ENCODE measurements around the gene LRRC4C. TPM values are rescaled to one million over a fixed set of nuclear protein-coding genes. Genes with fewer than 3 reads are reported as not detected.

Gene LRRC4C
- total and polyA plus RNA-seq, 7 donors = 0.98 to 5.4 (median 3.0) TPM; not detected in 1

DNA sequence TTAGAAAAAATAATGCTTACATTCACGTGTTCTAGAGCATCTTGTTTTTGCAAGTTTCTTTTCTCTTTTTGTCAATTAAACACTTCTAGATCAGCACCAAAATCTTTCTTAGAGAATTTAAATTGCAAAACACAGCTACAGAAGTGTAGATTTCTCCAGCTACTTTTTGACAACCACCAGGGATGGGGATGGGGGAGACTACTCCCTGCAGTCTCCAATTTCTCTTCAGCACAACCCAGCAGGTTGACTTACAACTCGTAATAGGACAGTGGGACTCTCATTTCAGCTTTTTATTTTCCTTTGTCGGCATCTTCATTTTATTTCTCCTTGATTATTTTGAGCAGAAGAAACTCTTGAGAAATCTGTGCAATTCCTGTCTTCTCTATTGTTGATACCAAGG, 441.2 kb downstream of the LRRC4C start:
- TF ChIP-seq EP300 (IDR thresholded peaks at IDR 0.05) (no peak), POLR2AphosphoS5 (IDR thresholded peaks at IDR 0.05) (no peak), POLR2A (IDR thresholded peaks at IDR 0.05) (no peak)
- TF ChIP-seq, protein P1, sequence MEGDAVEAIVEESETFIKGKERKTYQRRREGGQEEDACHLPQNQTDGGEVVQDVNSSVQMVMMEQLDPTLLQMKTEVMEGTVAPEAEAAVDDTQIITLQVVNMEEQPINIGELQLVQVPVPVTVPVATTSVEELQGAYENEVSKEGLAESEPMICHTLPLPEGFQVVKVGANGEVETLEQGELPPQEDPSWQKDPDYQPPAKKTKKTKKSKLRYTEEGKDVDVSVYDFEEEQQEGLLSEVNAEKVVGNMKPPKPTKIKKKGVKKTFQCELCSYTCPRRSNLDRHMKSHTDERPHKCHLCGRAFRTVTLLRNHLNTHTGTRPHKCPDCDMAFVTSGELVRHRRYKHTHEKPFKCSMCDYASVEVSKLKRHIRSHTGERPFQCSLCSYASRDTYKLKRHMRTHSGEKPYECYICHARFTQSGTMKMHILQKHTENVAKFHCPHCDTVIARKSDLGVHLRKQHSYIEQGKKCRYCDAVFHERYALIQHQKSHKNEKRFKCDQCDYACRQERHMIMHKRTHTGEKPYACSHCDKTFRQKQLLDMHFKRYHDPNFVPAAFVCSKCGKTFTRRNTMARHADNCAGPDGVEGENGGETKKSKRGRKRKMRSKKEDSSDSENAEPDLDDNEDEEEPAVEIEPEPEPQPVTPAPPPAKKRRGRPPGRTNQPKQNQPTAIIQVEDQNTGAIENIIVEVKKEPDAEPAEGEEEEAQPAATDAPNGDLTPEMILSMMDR (IDR thresholded peaks at IDR 0.05) = no peak
- no peaks in the 10 kb centered on the region for H3K4me1 ChIP-seq
- intact Hi-C loops (cut with DNase I) = no loop called here
- H3K36me3 ChIP-seq = no peaks in the 10 kb centered on the region
- H3K4me3 ChIP-seq = no peak overlapping the region
- no peaks in the 10 kb centered on the region for H3K9me3 ChIP-seq
- no peaks in the 10 kb centered on the region for H3K27me3 ChIP-seq
- WGBS, 2 donors = 36 to 40% methylated on average over 3 of the region's 3 CpGs
- H3K27ac ChIP-seq = no peak overlapping the region
- no peak for DNase-seq

DNA sequence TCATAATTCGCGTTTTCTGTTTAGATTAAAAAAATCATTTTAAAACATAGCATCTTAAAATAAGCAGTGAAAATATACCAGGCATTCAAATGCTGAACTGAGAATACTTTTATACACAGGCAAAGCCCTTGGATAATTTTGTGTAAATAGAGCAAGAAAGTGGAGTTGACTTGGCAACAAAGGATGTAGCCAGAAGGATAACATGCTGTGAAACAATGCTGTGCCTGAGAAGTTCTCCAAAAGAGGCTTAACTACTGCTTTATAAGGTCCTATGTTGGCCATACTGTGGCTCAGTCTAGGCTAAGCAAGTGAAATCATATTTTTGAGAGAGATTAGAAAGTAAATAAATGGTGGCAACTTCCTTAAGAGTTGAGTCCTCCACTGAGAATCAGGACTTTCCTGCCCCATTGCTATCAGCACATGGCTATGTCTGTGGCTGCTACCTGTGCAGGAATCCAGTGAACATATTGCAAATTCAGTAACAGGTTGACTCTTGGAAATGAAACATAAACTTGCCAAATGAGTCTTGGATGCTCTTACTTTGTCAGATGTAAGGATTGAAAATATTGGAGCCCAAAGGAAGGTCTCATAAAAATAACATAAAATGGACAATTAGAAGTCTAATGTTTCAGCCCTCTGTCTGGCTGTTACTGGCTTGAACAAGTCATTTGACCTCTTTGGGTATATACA, 448.9 kb downstream of the LRRC4C start:
- no peak overlapping the region for H3K27ac ChIP-seq
- H3K36me3 ChIP-seq = no peaks in the 10 kb centered on the region
- no peaks in the 10 kb centered on the region for H3K9me3 ChIP-seq
- intact Hi-C loops (cut with DNase I) = no loop called here
- 67 to 74% methylated on average over 2 of the region's 2 CpGs for WGBS, 2 donors
- no peak for DNase-seq
- no peaks in the 10 kb centered on the region for H3K27me3 ChIP-seq
- no peak overlapping the region for H3K4me3 ChIP-seq
- TF ChIP-seq, protein P1 (IDR thresholded peaks at IDR 0.05) = no peak
- no peak for TF ChIP-seq POLR2AphosphoS5 (IDR thresholded peaks at IDR 0.05)
- TF ChIP-seq EP300 (IDR thresholded peaks at IDR 0.05) = no peak
- no peak for TF ChIP-seq POLR2A (IDR thresholded peaks at IDR 0.05)
- H3K4me1 ChIP-seq = no peaks in the 10 kb centered on the region

DNA sequence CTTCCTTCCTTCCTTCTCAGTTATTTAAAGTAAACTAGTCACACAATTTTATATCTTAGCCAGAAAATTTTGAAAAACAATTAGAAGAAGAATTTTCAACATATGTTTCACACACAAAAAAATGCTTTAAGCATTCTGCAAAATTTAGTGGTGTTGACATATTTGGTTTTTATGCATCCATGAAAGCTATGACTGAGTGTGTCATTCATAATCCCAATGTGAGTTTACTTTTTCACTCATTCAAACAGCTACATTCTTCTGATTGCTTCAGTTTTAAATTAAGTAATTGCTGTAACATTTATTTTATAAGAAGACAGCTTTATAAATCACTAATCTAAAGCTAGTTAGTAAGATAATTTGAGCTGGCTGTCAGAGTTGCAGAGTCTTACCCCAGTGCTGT, 453.5 kb downstream of the LRRC4C start:
- intact Hi-C loops (cut with DNase I) = no loop called here
- no peaks in the 10 kb centered on the region for H3K36me3 ChIP-seq
- no peaks in the 10 kb centered on the region for H3K4me1 ChIP-seq
- no peaks in the 10 kb centered on the region for H3K27me3 ChIP-seq
- H3K27ac ChIP-seq = no peak overlapping the region
- H3K4me3 ChIP-seq = no peak overlapping the region
- DNase-seq = no peak
- no peak for TF ChIP-seq EP300 (IDR thresholded peaks at IDR 0.05)
- TF ChIP-seq, protein P1 (IDR thresholded peaks at IDR 0.05) = no peak
- TF ChIP-seq POLR2A (IDR thresholded peaks at IDR 0.05) = no peak
- no peak for TF ChIP-seq POLR2AphosphoS5 (IDR thresholded peaks at IDR 0.05)
- no peaks in the 10 kb centered on the region for H3K9me3 ChIP-seq

DNA sequence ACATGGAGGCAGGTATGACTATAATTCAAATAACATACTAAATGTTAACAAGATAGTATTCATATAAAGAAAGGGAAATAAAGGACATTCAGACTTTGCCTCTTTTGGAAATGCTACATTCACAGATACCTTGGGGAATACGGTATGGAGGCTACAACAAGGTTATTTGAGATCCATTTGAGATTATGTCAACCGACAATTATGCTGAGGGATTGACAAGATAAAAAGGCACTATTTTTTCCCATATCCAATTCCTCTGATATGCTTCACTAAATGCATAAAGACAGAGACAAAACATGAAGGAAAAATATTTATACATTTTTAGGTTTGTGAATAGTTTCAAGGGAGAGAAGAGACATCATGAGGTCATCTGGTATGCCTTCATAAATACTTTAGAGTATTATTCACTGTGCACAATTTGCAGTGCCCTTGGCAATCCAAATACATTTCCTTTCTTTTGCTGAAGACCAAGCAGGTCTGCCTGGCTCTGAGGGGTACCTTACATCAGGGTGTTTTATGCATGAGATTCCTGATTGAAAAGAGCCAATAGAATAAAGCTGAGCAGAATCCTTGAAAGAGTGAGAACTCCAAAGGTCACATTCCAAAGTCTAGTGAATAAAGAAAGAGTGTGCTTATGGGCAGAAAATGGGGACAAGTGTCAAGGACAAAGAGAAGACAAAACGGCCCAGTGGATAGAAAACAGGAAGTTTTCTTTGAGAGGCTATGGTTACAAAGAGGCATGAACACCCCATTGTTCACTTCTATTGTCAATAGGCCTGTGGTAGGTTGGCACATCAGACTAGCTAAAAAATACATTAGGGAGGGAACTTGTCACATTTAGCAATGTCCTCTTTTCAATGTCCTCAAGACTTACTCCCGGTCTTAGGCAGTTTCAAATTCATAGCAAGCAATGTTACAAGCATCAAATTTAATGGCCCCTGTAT, 455.8 kb downstream of the LRRC4C start:
- intact Hi-C loops (cut with DNase I) = no loop called here
- 46 to 60% methylated on average over 4 of the region's 4 CpGs for WGBS, 2 donors
- Histone ChIP-seq H3K4me3 (no peak overlapping the region), H3K27me3 (no peaks in the 10 kb centered on the region), H3K27ac (no peak overlapping the region), H3K9me3 (no peaks in the 10 kb centered on the region), H3K4me1 (no peaks in the 10 kb centered on the region), H3K36me3 (no peaks in the 10 kb centered on the region)
- TF ChIP-seq, protein P1 (IDR thresholded peaks at IDR 0.05) = no peak
- TF ChIP-seq EP300 (IDR thresholded peaks at IDR 0.05) (no peak), POLR2AphosphoS5 (IDR thresholded peaks at IDR 0.05) (no peak), POLR2A (IDR thresholded peaks at IDR 0.05) (no peak)
- DNase-seq = no peak
